ENCODE measurements around the gene ADCK1.
"Not testable (repeated sequence)": the region's sequence is repeated elsewhere in the genome, so short reads cannot be mapped to it uniquely, and the experiment has no call there.

Gene ADCK1, protein sequence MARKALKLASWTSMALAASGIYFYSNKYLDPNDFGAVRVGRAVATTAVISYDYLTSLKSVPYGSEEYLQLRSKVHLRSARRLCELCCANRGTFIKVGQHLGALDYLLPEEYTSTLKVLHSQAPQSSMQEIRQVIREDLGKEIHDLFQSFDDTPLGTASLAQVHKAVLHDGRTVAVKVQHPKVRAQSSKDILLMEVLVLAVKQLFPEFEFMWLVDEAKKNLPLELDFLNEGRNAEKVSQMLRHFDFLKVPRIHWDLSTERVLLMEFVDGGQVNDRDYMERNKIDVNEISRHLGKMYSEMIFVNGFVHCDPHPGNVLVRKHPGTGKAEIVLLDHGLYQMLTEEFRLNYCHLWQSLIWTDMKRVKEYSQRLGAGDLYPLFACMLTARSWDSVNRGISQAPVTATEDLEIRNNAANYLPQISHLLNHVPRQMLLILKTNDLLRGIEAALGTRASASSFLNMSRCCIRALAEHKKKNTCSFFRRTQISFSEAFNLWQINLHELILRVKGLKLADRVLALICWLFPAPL

DNA sequence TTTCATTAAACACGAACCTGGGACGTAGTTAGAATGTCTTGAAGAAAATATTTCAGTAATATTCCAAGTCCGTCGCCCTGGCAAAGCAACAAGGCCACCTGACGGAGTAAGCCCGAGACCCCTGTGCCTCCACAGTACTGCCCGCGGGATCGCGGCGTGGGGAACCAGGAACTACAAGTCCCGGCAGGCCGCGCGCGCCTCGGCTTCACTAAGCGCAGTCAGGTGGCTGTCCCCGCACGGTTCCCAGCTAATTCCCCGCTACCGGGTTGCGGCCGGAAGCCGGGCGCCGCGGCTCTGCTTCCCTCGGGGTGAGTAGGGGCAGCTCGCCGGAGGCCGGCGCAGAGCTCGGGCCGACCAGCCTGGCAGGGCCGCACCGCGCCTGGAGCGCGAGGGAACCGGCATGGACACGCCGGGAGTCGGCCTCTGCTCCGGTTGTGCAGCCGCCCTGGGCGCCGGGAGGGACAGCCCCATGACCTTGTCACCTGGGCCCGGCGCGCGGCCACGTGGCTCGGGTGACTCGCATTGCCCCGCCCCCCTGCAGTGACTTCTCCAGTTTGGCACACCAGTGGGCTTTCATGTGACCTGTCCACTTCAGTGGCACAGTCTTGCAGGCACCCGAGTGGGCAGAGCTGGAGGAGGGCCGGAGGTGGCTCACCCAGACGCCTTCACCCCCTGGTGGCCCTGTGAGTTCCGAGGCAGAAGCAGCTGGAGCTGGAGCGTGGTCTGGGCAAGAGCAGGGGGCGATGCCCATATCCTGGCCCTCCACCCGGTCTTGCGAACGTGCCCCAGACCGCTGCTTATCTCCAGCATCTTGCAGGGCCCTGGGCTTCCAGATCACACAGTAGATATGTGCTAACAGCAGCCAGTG is at the start of gene ADCK1:
ADCK1 (plus strand) TSS at position 247 of the 868 bp plus-strand sequence. CDS start 18,870 bp downstream, outside the sequence.
- DNase-seq (ENCODE audit: low read depth), result peak; percentile 81

DNA sequence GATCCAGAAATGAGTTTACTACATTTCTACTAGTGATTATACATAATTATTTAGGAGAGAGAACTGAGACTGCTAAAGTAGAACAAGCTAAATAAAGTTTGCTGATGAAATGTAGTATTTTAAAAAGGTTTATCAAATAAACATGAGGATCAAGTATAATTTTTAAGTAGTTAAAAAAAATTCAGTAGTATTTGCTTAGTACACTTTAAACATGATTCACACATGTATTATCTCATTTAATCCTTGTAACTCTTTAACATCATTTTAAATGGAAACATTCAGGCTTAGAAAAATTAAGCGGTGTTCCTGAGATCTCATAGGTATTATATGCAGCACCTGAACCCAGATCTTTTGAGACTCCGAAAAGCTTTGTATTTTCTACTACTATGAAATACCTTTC is 47.6 kb upstream of the ADCK1 start:
- DNase-seq (ENCODE audit: low read depth), result no peak

DNA sequence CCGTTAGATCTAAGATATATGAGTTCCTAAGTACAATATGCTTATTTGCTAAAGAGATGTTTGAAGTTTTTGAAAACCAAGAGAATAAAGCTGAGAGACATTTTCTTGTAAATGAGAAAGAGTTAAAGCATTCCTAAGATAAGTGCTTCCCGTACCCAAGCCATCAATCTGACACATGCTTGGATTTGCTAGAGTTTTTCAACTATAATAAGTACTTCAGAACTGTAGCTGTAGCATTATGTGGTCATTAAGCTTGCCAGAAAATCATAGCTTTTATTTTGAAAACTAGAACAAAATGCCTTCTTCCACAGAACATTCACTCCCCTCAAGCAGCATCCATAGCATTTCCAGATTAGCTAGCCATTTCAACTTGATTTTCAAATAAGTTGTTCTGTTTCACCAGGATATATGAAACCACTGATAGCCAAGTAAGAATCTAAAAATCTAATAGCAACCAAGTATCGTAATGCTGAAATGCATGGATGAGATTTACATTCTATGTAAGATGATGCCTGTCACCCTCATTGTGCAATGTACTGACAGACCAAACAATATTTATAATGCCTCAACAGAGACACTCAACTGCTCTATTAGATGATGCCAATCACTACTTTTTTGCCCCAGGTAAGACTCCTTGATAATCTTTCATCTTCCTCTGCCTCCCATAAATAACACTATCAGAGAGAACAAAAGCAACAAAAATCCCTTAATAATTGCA is 47.0 kb upstream of the ADCK1 start:
- DNase-seq (ENCODE audit: low read depth), result no peak

DNA sequence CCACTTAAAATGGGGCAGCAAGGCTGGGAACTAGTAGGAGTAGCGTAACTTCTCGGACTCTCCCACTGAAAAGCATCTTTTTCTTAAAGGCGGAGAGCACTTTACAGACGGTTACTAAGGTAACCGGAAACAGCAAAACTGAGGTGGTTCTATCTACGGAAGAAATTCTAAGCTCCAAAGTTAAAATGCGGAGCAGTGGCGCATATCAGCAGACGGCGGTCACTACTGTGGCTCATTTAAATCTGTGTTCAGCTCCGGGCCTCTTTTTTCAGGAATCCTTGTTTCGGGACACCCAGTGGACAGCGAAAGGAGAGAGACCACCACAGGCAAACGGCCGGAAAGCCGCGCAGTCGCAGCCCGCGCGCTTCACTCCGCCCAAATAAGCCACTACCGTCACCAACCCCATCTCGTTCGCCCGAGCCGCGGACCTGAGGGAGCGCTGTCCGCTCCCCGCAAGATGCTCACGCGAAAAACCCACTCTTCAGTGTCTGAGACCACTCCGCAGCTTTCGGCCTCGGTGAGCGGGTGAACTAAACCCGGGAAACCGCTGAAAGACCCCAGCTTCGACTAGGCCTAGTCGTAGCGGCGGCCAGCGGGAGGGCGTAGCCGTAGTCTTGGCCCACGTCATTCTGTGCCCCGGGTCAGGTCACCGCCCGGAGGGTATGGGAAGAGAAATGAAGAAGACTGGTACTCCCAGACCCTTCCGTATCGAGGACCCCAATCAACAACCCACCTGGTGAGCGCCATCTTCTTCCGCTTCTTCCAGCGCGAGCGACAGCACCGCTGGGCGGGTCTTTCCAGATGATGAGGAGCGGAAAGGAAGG is 39.3 kb upstream of the ADCK1 start, which contains the start of gene SNW1:
SNW1 (minus strand) TSS at position 776 of the 824 bp plus-strand sequence; CDS start at position 747, 29 bp downstream.
- peak; percentile 88 for DNase-seq (ENCODE audit: low read depth)

DNA sequence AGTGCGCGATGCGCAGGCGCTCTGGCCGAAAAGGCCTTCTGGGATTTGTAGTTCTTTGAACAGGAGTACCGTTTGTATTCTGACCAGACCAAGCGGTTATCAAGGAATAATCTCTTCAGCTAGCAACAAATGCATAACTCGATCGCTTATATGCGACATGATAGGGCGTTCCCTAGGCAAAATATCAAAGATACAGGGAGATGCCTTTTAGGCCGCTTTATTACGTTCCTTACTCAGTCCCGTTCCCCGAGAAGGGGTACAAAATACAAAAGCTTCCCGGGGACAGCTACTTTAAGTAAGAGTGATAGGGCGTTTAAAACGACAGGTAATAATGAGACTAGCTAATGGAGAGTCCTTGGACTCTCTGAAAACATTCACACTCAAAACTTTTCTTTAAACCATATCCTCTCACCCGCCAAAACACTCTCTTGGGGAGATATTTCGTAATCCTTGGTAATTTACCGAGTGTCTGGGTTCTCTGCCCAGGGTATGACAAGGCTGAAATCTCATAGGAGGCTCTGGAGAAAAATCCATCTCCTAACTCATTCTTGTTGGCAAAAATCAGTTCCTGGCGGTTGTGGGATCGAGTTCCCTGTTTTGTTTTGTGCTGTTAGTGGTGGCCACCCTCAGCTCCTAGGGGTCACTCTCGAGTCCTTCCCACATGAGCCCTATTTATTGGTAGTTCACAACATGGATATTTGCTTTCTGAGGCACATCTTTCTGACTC is 38.5 kb upstream of the ADCK1 start:
- DNase-seq (ENCODE audit: low read depth), result no peak

DNA sequence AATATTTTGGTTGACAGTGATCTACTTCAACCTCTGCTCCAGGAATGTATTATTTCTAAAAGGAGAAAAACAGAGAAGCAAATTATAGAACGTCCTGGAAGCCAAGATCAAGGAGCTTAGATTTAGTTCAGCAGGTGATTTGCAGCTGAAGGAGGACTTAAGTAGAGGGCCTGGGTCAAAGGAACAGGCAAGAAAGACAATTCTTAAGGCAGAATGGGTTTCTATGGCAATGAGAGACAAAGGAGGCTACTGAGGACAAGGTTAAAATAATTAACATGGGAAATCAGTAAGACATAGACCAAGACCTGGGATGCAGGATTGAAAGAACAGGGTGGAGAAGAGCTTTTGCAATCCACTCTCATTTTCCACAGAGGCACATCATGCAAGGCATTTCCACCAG is 36.6 kb upstream of the ADCK1 start:
- no peak for DNase-seq (ENCODE audit: low read depth)

DNA sequence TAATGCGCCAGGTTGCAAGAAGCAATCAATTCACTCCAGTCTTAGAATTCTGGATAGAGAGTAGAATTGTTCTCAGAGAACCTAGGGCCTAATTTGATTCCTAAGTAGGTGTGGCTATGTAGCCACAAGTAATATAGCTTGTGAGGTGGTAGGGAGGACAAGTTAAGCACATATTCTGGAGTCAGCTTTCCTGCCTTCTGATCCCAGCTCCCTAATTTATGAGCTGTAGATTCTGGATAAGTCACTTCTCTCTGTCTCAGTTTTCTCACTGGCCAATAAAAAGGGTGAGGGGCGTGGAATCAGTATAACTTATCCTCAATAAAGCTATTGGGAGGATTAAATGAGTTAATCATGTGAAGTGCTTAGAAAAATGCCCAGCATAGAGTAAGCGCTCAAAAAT is 35.9 kb upstream of the ADCK1 start:
- DNase-seq (ENCODE audit: low read depth), result no peak

DNA sequence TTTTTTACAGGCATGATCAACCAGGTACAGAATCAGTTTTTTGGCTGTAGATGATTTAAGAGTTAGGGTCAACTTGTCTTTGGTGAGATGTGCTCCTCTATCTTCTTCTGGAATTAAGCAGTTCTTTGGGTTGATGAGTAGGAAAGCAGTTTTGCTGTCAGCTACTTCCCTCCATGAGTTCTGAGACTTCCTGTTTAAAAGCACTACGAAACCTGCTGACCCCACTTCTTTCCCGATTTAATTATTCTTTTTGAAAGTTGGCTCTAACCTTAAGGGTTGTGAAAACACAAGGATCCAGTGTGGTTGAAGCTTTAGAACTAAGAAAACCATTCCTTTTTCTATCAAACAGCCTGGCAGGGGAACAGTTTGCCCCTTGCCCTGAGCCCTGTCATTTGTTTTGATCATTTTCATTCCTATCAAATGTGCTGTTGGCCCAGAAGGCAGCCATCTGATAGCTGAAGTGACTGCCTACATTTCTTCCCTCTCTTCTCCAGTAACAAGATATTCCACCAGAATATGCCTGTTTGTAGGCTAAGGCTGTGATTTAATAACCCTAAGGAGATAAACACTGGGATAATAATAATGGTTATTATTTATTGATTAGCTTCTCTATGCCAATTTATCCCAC is 31.4 kb upstream of the ADCK1 start:
- DNase-seq (ENCODE audit: low read depth), result not testable (repeated sequence)

DNA sequence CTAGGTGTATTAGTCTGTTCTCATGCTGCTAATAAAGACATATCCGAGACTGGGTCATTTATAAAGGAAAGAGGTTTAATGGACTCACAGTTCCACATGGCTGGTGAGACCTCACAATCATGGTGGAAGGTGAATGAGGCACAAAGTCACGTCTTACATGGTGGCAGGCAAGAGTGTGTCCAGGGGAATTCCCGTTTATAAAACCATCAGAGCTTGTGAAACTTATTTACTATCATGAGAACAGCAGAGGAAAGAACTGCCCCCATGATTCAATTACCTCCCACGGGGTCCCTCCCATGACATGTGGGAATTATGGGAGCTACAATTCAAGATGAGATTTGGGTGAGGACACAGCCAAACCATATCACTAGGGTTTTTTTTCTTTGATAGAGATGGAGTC is 25.9 kb upstream of the ADCK1 start:
- DNase-seq (ENCODE audit: low read depth), result not testable (repeated sequence)

DNA sequence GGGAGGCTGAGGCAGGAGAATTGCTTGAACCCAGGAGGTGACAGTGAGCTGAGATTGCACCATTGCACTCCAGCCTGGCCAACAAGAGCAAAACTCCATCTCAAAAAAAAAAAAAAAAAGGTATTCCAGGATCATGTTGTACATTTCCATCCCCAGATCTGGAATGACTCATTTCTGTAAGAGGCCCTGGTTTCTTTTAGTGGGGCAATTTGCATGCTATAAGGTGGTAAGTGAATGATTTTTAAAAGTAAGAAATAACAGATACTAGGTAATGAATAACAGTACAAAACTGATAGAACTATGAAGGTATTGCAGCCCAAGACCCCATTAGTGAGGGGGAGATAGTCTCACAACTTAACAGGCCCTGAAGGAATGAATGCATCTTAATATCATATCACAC is 17.7 kb upstream of the ADCK1 start:
- DNase-seq (ENCODE audit: low read depth), result no peak

DNA sequence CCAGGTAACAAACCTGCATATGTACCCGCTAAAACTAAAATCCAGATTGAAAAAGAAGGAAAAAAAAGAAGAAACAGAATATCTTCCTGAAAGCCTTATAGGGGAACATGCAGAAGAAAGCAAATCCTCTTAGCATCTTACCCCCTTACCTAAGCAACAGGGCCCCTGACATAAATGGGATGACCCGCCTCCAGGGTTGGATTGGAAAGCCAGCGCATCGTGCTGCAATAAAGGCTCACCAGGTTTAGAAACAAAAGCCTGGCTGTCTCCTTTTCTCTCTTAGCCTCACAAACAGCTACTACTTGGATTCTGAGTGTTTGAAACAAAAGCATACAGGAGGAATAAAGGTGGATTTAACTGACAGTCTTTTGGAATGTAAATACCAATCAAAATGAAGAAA is 13.8 kb upstream of the ADCK1 start:
- DNase-seq (ENCODE audit: low read depth), result no peak

DNA sequence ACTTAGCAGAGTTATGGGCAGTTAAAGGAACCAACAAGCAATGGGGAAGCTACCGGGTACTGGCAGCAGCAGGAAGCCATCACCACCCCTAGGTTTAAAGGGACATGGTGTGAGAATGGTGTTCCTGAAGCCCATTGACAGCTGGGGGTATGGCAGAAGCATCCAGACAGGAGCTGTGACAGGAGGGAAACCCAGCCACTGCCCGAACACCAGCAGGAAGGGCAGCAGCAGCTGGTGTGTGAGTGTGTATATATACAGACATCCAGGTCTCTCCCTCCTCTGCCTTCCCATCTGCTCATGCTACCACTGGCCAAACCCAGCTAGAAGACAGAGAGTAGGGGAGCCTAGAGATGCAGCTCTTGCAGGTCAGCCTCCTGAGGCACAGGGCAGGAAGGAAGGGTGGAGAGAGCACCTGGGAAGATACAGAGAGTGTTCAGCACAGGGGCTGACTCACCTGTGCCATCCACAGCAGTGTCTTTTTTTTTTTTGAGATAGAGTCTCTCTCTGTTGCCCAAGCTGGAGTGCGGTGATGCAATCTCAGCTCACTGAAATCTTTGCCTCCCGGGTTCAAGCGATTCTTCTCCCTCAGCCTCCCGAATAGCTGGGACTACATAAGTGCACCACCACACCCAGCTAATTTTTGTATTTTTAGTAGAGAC is 9.2 kb upstream of the ADCK1 start:
- no peak for DNase-seq (ENCODE audit: low read depth)

DNA sequence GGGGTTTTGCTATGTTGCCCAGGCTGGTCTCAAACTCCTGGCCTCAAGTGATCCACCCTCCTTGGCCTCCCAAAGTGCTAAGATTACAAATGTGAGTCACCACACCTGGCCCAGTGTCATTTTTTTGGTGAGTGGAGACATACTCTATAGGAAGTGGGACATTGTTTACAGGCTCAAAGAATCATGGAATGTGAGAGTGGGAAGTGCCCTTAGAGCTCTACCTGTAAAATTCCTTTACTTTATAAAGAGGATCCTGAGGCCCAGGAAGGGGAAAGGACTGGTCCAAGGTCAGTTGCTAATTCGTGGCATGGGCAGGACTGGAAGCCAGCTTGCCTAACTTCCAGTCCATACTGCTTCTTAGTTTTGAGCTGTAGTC is 8.7 kb upstream of the ADCK1 start:
- no peak for DNase-seq (ENCODE audit: low read depth)

DNA sequence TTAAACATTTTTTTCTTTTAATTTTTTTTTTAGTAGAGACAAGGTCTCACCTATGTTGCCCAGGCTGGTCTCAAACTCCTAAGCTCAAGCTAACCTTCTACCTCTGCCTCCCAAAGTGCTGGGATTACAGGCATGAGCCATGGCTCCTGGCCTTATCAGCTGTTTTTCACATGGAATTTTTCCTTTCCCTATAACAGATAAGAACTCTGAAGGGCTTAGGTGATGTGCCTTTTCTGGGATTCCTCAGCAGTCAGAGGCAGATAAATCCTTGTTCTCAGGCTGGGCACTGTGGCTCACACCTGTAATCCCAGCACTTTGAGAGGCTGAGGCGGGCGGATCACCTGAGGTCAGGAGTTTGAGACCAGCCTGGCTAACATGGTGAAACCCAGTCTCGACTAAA is 6.7 kb upstream of the ADCK1 start:
- not testable (repeated sequence) for DNase-seq (ENCODE audit: low read depth)

DNA sequence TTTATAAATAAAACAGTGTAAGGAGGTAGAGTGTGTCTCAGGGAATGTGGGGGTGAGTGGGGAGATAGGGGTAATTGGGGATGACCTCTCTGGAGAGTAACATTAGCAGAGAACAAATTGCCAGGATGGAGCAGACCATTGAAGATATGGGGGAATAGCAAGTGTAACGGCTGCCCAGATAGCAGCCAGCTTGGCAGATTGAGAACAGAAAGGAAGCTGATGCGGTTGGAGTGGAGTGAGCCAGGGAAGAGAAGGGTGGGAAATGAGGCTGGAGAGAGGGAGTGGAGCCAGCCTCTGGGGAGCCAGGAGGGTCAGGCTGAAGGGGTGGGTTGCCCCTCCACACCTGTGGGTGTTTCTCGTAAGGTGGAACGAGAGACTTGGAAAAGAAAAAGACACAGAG is 5.6 kb upstream of the ADCK1 start:
- no peak for DNase-seq (ENCODE audit: low read depth)

DNA sequence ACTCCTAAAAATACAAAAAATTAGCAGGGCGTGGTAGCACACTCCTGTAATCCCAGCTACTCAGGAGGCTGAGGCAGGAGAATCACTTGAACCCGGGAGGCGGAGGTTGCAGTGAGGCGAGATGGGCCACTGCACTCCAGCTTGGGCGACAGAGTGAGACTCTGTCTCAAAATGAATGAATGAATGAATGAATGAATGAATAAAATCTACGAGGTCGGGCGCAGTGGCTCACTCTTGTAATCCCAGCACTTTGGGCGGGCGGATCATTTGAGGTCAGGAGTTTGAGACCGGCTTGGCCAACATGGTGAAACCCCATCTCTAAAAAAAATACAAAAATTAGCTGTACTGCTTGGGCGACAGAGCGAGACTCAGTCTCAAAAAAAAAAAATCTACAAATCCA is 453 bp upstream of the ADCK1 start:
- DNase-seq (ENCODE audit: low read depth), result not testable (repeated sequence)

DNA sequence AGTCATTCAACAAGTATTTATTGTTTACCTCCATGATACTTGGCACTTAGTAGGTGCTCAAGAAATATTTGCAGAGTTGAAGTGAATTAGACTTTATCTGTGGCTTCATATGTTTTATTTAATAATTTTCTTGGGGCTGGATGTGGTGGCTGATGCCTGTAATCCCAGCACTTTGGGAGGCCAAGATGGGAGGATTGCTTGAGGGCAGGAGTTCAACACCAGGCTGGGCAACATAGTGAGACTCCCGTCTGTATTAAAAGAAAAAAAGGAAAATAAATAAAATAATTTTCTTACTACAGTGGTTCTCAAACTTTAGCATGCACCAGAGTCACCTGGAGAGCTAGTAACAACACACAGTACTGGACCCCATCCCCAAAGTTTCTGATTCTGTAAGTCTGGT is 905 bp downstream of the ADCK1 start:
- no peak for DNase-seq (ENCODE audit: low read depth)

DNA sequence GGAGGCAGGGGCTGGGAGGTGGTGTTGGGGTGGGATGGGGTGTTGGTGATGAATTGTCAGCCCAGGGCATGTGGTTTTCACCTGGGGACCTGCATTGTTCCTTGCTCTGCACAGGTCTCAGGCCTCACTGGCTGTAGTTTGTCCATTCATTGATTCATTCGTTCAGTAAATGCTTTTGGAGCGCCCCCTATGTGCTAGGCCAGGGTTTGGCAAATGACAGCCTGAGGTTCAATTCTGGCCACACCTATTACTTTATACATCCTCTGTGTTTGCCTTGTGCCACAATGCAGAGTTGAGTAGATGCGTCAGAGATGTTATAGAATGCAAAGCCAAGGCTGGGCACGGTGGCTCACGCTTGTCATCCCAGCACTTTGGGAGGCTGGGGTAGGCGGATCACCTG is 4.7 kb downstream of the ADCK1 start:
- no peak for DNase-seq (ENCODE audit: low read depth)

DNA sequence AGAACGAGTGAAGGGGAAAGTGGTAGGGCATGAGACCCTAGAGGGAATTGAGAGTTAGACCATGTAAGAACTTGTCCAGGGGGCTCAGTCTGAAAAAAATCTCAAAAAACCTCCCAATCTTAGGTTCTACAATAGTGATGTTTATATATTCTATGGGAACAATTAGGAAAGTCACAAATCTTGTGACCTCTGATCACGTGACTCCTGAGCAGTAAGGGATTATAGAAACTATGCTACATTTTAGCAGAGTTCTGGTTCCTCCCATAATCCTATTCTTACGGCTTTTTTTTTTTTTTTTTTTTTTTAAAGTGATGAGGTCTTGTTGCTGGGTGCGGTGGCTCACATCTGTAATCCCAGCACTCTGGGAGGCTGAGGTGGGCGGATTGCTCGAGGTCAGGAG is 5.8 kb downstream of the ADCK1 start:
- no peak for DNase-seq (ENCODE audit: low read depth)

DNA sequence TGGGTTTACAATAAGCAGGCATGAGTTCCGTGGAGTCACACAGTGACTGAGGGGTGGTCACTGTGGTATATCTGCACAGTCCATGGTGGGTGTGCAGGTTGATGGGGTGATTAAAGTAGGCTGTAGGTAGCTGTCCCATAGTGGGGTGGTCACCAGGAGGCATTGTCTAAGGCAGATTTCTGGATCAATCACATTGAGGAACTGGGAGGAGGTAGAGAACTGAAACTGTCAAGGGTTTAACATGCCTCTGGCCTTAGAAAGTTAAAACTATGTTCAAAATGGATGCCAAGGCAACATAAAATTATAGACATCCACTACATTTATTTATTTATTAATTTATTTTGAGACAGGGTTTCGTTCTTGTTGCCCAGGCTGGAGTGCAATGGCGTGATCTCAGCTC is 8.3 kb downstream of the ADCK1 start:
- DNase-seq (ENCODE audit: low read depth), result no peak

Data from stimulated activated CD4-positive, alpha-beta T cell treated with anti-CD3 and anti-CD28 coated beads, Interleukin-2, amount 100 ng/mL, for 4 hours (primary cell).